ENCODE data around the gene ELOVL4. TPM values are rescaled to one million over a fixed set of nuclear protein-coding genes. Genes with fewer than 3 reads are reported as not detected.

Gene ELOVL4
- 8.3 TPM for polyA plus RNA-seq (2012; ENCODE audit: insufficient read depth, insufficient read length, low read depth)

- Histone ChIP-seq H3K36me3 (no peaks in the 10 kb centered on the region), H3K4me3 (ENCODE audit: low read depth, low read length) (peak within 1 kb of the TSS; percentile 86), H3K27me3 (no peaks in the 10 kb centered on the region), H3K9me3 (no peaks in the 10 kb centered on the region), H3K4me1 (no peaks in the 10 kb centered on the region)
- peak; percentile 90 for DNase-seq
- TF ChIP-seq CTCF (IDR thresholded peaks at IDR 0.05; ENCODE audit: low read depth, low read length) = no peak
These were observed at the start of gene ELOVL4 for GRCh38 chr6:79947191-79948186. Gene ELOVL4 (minus strand): TSS chr6:79947553. CDS start chr6:79947279, 274 bp downstream.

- Histone ChIP-seq H3K4me3 (ENCODE audit: low read depth, low read length) (no peak overlapping the region), H3K27me3 (no peaks in the 10 kb centered on the region), H3K36me3 (no peaks in the 10 kb centered on the region), H3K4me1 (no peaks in the 10 kb centered on the region), H3K9me3 (no peaks in the 10 kb centered on the region)
- TF ChIP-seq CTCF (IDR thresholded peaks at IDR 0.05; ENCODE audit: low read depth, low read length) = no peak
- DNase-seq = no peak
These were observed 46.6 kb upstream of the ELOVL4 start for GRCh38 chr6:79993911-79994309.

- Histone ChIP-seq H3K27me3 (no peaks in the 10 kb centered on the region), H3K9me3 (no peaks in the 10 kb centered on the region), H3K4me3 (ENCODE audit: low read depth, low read length) (no peak overlapping the region), H3K4me1 (no peaks in the 10 kb centered on the region), H3K36me3 (no peaks in the 10 kb centered on the region)
- DNase-seq = no peak
- no peak for TF ChIP-seq CTCF (IDR thresholded peaks at IDR 0.05; ENCODE audit: low read depth, low read length)
These were observed 45.9 kb upstream of the ELOVL4 start for GRCh38 chr6:79993012-79993910.

GRCh38 chr6:79989641-79990040, 42.3 kb upstream of the ELOVL4 start:
- Histone ChIP-seq H3K27me3 (no peaks in the 10 kb centered on the region), H3K9me3 (no peaks in the 10 kb centered on the region), H3K4me1 (no peaks in the 10 kb centered on the region), H3K4me3 (ENCODE audit: low read depth, low read length) (no peak overlapping the region), H3K36me3 (no peaks in the 10 kb centered on the region)
- no peak for TF ChIP-seq CTCF (IDR thresholded peaks at IDR 0.05; ENCODE audit: low read depth, low read length)
- no peak for DNase-seq

- no peaks in the 10 kb centered on the region for H3K4me1 ChIP-seq
- H3K9me3 ChIP-seq = no peaks in the 10 kb centered on the region
- no peak for DNase-seq
- H3K27me3 ChIP-seq = no peaks in the 10 kb centered on the region
- H3K4me3 ChIP-seq (ENCODE audit: low read depth, low read length) = no peak overlapping the region
- no peaks in the 10 kb centered on the region for H3K36me3 ChIP-seq
- TF ChIP-seq CTCF (IDR thresholded peaks at IDR 0.05; ENCODE audit: low read depth, low read length) = no peak
These were observed 37.8 kb upstream of the ELOVL4 start for GRCh38 chr6:79985128-79985527.
